NB4 (cell line): Measurements from ENCODE around the gene NME5.
"Not testable (repeated sequence)": the region's sequence is repeated elsewhere in the genome, so short reads cannot be mapped to it uniquely, and the experiment has no call there.

Experiments
- DNase-seq: peaks from one replicate; pipeline ENCODE4 v3.0.0; 2010; ENCODE audit warnings: low read depth
- H3K4me3 ChIP-seq: one replicate; pipeline ENCODE4 v1.5.1; 2011; ENCODE audit warnings: mild to moderate bottlenecking, low read depth, low read length, moderate library complexity
- CTCF ChIP-seq: IDR thresholded peaks from one replicate; pipeline ENCODE4 v1.5.1; 2012; ENCODE audit warnings: low read depth, low read length
- MAX ChIP-seq: IDR thresholded peaks from 2 replicates; pipeline ENCODE4 v1.6.1; 2011; ENCODE audit warnings: low read depth, low read length
- MYC ChIP-seq: IDR thresholded peaks from 2 replicates; pipeline ENCODE4 v1.6.1; 2011; ENCODE audit warnings: low read depth, low read length
- POLR2A ChIP-seq: IDR thresholded peaks from 2 replicates; pipeline ENCODE4 v1.6.1; 2011; ENCODE audit warnings: mild to moderate bottlenecking; ENCODE audit not compliant: insufficient read length; ENCODE audit errors: extremely low read depth

NME5 gene

GRCh38 chr5:138160706-138161105, 21.5 kb upstream of the NME5 start:
- no peak overlapping the region for H3K4me3 ChIP-seq
- TF ChIP-seq POLR2A (no peak), MAX (no peak), MYC (no peak), CTCF (no peak)
- DNase-seq, result no peak

DNA sequence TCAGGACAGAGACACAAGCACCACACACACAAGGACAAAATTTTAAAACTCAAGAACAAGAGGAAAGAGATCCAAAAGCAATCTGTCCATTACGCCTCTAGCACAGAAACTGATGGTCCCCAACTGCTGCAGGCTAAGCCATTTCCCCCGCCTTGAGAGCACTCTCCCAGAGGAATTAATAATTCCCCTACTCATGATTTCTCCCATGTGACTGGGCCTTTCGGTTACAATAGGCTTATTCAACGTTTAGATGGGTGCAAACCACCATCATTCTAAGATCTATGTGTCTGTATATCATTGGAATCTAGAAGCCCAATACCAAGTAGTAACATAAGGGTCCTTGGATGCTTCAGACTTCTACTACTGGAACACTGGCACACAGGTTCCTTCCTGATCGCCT, 20.4 kb upstream of the NME5 start:
- no peak overlapping the region for H3K4me3 ChIP-seq
- TF ChIP-seq CTCF, result no peak
- no peak for TF ChIP-seq MAX
- no peak for TF ChIP-seq MYC
- TF ChIP-seq POLR2A, result no peak
- DNase-seq, result no peak

DNA sequence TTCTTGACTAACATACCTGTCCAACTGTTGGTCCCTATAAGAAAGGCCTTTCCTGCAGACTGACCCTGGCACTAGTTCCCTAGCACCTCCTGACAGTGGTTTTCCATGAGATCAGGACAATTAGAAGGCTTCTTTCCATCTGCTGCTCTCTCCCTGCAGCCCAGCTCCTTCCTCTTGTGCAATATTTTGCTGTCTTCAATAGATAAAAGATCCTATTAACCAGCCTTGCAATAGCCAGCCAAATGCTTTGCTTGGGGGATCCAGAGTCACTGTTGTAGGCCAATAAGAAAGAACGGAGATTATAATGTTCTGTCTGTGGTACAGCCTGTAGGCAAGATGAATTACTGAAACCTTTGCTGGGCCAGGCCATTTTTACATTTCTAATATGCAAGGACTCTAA, 18.4 kb upstream of the NME5 start:
- DNase-seq, result no peak
- no peak overlapping the region for H3K4me3 ChIP-seq
- TF ChIP-seq CTCF, result no peak
- no peak for TF ChIP-seq MAX
- TF ChIP-seq POLR2A, result no peak
- TF ChIP-seq MYC, result no peak

GRCh38 chr5:138155977-138156376, 16.7 kb upstream of the NME5 start:
- H3K4me3 ChIP-seq, DNase-seq: not testable (repeated sequence)

GRCh38 chr5:138149530-138149929, 10.3 kb upstream of the NME5 start:
- TF ChIP-seq POLR2A, result no peak
- TF ChIP-seq MAX, result no peak
- TF ChIP-seq MYC, result no peak
- TF ChIP-seq CTCF, result no peak
- no peak overlapping the region for H3K4me3 ChIP-seq
- DNase-seq, result no peak

DNA sequence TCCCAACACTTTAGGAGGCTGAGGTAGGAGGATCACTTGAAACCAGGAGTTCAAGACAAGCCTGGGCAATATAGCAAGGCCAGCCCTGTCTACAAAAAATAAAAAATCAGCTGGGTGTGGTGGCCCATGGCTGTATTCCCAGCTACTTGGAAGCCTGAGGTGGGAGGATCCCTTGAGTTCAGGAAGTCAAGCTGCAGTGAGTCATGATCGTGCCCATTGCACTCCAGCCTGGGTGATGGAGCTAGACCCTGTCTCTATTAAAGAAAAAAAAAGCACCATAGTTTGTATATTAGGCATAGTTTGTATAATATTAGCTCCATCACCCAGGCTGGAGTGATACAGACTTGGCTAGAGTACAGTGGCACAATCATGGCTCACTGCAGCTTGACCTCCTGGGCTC, 9.6 kb upstream of the NME5 start:
- TF ChIP-seq POLR2A, result no peak
- no peak for TF ChIP-seq MYC
- no peak for TF ChIP-seq MAX
- no peak for TF ChIP-seq CTCF
- no peak overlapping the region for H3K4me3 ChIP-seq
- peak; percentile 43 for DNase-seq

DNA sequence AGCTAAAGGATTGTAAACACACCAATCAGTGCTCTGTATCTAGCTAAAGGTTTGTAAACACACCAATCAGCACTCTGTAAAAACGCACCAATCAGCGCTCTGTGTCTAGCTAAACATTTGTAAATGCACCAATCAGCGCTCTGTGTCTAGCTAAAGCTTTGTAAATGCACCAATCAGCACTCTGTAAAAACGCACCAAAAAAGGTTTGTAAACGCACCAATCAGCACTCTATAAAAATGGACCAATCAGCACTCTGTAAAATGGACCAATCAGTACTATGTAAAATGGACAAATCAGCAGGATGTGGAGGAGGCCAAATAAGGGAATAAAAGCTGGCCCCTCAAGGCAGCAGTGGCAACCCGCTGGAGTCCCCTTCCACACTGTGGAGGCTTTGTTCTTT, 4.3 kb upstream of the NME5 start:
- DNase-seq, result not testable (repeated sequence)

More for the DNA sequence above, 4.3 kb upstream of the NME5 start:
- H3K4me3 ChIP-seq, result not testable (repeated sequence)
